Endothelial cell of umbilical vein (primary cell): ENCODE data around the gene ST8SIA1. TPM values are rescaled to one million over a fixed set of nuclear protein-coding genes. Genes with fewer than 3 reads are reported as not detected.

Source experiments
- BruUV-seq: library from RNA; stranded (reverse); fragments of 400-500 nt; replicated peaks from 2 replicates; lab custom pipeline; 2021; lab: Mats Ljungman, UMichigan
- CTCF ChIA-PET: fragments of 300-600, 350-600 bp; sonication (Branson Sonifier 250); formaldehyde crosslinking; loops from one replicate; lab custom pipeline; 2021; ENCODE audit warnings: antibody characterized with exemption, inconsistent platforms; lab: Charles Lee
- POLR2A ChIA-PET: fragments of 300-600, 350-600 bp; sonication (Branson Sonifier 250); formaldehyde crosslinking; loops from one replicate; lab custom pipeline; 2021; ENCODE audit warnings: antibody characterized with exemption, inconsistent platforms; lab: Charles Lee
- DNase-seq: peaks from one replicate; pipeline ENCODE4 v3.0.0-alpha.2; 2011; ENCODE audit warnings: low read depth, low spot score
- FAIRE-seq: peaks from 2 replicates; lab custom pipeline; 2011; peaks lifted over from hg19 to GRCh38; lab: Jason Lieb, UNC
- H2AFZ ChIP-seq: 2 replicates; pipeline ENCODE4 v1.6.0; 2012; ENCODE audit warnings: low read depth, low read length, control low read depth, inconsistent platforms
- H3K27ac ChIP-seq: 2 replicates; pipeline ENCODE4 v1.5.1; 2011; ENCODE audit warnings: low read depth, mild to moderate bottlenecking, control low read depth, low read length, moderate library complexity; ENCODE audit not compliant: insufficient read depth
- H3K27me3 ChIP-seq, 2 experiments: 2 replicates each; pipeline versions ENCODE4 v1.6.0 to v1.6.1; 2011; ENCODE audit warnings: low read length in 2 of 2, mixed read lengths in 1 of 2; ENCODE audit not compliant: control insufficient read depth in 2 of 2, insufficient read depth in 2 of 2
- H3K36me3 ChIP-seq, 2 experiments: 2 replicates in 1 of 2; 3 replicates in 1 of 2; pipeline ENCODE4 v1.5.1; 2011; ENCODE audit warnings: low read length in 2 of 2, mild to moderate bottlenecking in 1 of 2, moderate library complexity in 1 of 2; ENCODE audit not compliant: control insufficient read depth in 2 of 2, insufficient read depth in 2 of 2; ENCODE audit errors: extremely low read depth in 1 of 2
- H3K4me1 ChIP-seq: 3 replicates; pipeline ENCODE4 v1.5.1; 2011; ENCODE audit warnings: mild to moderate bottlenecking, low read length; ENCODE audit not compliant: control insufficient read depth, insufficient read depth; ENCODE audit errors: extremely low read depth
- H3K4me2 ChIP-seq: 2 replicates; pipeline ENCODE4 v1.6.1; 2011; ENCODE audit warnings: low read length, control low read depth, mixed read lengths; ENCODE audit not compliant: insufficient read depth
- H3K4me3 ChIP-seq, 3 experiments: fragments of 200-600 bp in 1 of 3; sonication (generic), shearing (Covaris generic) in 1 of 3; replicated peaks in 1 of 3; 2 replicates each; pipeline ENCODE4 v1.5.1; 2011 to 2016; ENCODE audit warnings: control low read depth in 3 of 3, low read length in 3 of 3, mild to moderate bottlenecking in 2 of 3, inconsistent platforms in 1 of 3, low read depth in 1 of 3, moderate library complexity in 1 of 3; ENCODE audit not compliant: insufficient read depth in 1 of 3
- H3K79me2 ChIP-seq: 2 replicates; pipeline ENCODE4 v1.6.0; 2012; ENCODE audit warnings: low read length, inconsistent platforms; ENCODE audit not compliant: control insufficient read depth, insufficient read depth
- H3K9ac ChIP-seq: replicated peaks from 2 replicates; pipeline ENCODE3; 2011; ENCODE audit warnings: low read length, control low read depth; ENCODE audit not compliant: insufficient read depth; ENCODE audit errors: extremely low read depth
- H3K9me1 ChIP-seq: replicated peaks from 3 replicates; pipeline ENCODE4 v1.6.0; 2011; ENCODE audit warnings: mild to moderate bottlenecking, low read length; ENCODE audit not compliant: control insufficient read depth, insufficient read depth; ENCODE audit errors: extremely low read depth
- H3K9me3 ChIP-seq: replicated peaks from 2 replicates; pipeline ENCODE4 v1.5.1; 2012; ENCODE audit warnings: low read length, inconsistent platforms; ENCODE audit not compliant: control insufficient read depth, insufficient read depth
- H4K20me1 ChIP-seq: replicated peaks from 2 replicates; pipeline ENCODE3; 2011; ENCODE audit warnings: mild to moderate bottlenecking, low read length; ENCODE audit not compliant: control insufficient read depth, insufficient read depth; ENCODE audit errors: extremely low read depth
- EZH2 ChIP-seq: IDR thresholded peaks from 2 replicates; pipeline ENCODE4 v1.6.1; 2012; ENCODE audit warnings: borderline replicate concordance, low read depth, mild to moderate bottlenecking, moderate library complexity, low read length, inconsistent platforms; ENCODE audit not compliant: severe bottlenecking
- FOS ChIP-seq: IDR thresholded peaks from 2 replicates; pipeline ENCODE4 v1.6.1; 2011; ENCODE audit warnings: mild to moderate bottlenecking, low read length, moderate library complexity, borderline replicate concordance; ENCODE audit not compliant: insufficient read depth
- GATA2 ChIP-seq: IDR thresholded peaks from 2 replicates; pipeline ENCODE4 v1.7.0; 2011; ENCODE audit warnings: low read depth, mild to moderate bottlenecking, moderate library complexity, mixed read lengths, low read length; ENCODE audit not compliant: insufficient read length, insufficient read depth
- JUN ChIP-seq: IDR thresholded peaks from 2 replicates; pipeline ENCODE4 v1.6.1; 2011; ENCODE audit warnings: borderline replicate concordance, low read depth; ENCODE audit not compliant: insufficient read length, insufficient read depth
- MYC ChIP-seq: IDR thresholded peaks from one replicate; pipeline ENCODE4 v1.6.1; 2011; ENCODE audit warnings: mild to moderate bottlenecking, low read depth, low read length
- POLR2A ChIP-seq: IDR thresholded peaks from 2 replicates; pipeline ENCODE4 v1.6.1; 2012; ENCODE audit warnings: low read depth, mild to moderate bottlenecking, control low read depth, low read length
- POLR2AphosphoS5 ChIP-seq: IDR thresholded peaks from 2 replicates; pipeline ENCODE4 v1.6.1; 2012; ENCODE audit warnings: low read depth, mild to moderate bottlenecking, control low read depth, low read length, moderate library complexity; ENCODE audit not compliant: insufficient read depth
- dilution Hi-C: fragments of 300-500 bp; cut with MboI; formaldehyde crosslinking; loops from one replicate; pipeline ENCODE4 v1.15.0; 2019; ENCODE audit warnings: low sequenced_read_pairs; ENCODE audit not compliant: extremely low pct_ligation_motif_present
- intact Hi-C: fragments of 100-400 bp; cut with micrococcal nuclease; formaldehyde crosslinking; loops from one replicate; pipeline ENCODE4 v1.10.0; 2022
- polyA plus RNA-seq, 4 experiments: library from polyadenylated mRNA; depleted of rRNA in 3 of 4; stranded (reverse) in 3 of 4; unstranded in 1 of 4; fragments of >200 nt; gene quantifications; 2 replicates each; pipeline versions ENCODE4 v1.2.1 to v1.2.3, GENCODE V29; 2011 to 2012; ENCODE audit warnings: missing spikeins in 1 of 4
- total RNA-seq: library from RNA; stranded (reverse); gene quantifications from 2 replicates; pipeline ENCODE4 v1.2.3, GENCODE V29; 2021
- TF ChIP-seq, protein P1 (sequence below): IDR thresholded peaks from 2 replicates; pipeline ENCODE4 v1.6.1; 2011; ENCODE audit not compliant: insufficient read depth, insufficient read length
- TF ChIP-seq, protein P2 (sequence below), 2 donors: IDR thresholded peaks; 1 replicate in 1 of 2; 2 replicates in 1 of 2; pipeline ENCODE4 v1.5.1; 2011; ENCODE audit warnings: low read length in 2 of 2, mild to moderate bottlenecking in 2 of 2, moderate library complexity in 2 of 2, control low read depth in 1 of 2, inconsistent platforms in 1 of 2, low read depth in 1 of 2; ENCODE audit not compliant: insufficient read depth in 1 of 2; ENCODE audit errors: extremely low read depth in 1 of 2

The ST8SIA1 gene
- total and polyA plus RNA-seq, 2 donors (not counting 3 experiments of a cell fraction or from before 2014, with no cell fraction given): not detected

DNA sequence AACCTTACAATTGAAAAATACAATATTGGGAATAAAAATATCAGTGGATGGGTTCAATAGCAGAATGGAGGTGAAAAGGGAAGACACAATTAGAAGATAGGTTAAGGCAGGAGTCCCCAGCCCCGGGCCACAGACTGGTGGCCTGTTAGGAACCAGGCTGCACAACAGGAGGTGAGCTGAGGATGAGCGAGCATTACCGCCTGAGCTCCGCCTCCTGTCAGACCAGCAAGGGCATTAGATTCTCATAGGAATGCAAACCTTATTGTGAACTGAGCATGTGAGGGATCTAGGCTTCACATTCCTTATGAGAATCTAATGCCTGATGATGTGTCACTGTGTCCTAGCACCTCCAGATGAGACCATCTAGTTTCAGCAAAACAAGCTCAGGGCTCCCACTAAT, 27.3 kb upstream of the ST8SIA1 start:
- no TSS peak for BruUV-seq
- ChIA-PET CTCF (no interaction called here), POLR2A (no interaction called here)
- FAIRE-seq (no peak), DNase-seq (no peak)
- dilution Hi-C loops: no loop called here
- no peak overlapping the region for H3K4me2 ChIP-seq
- no peak overlapping the region for H2AFZ ChIP-seq
- H3K9me1 ChIP-seq: no peaks in the 10 kb centered on the region
- no peak overlapping the region for H3K27ac ChIP-seq
- intact Hi-C loops: no loop called here
- H3K79me2 ChIP-seq: no peaks in the 10 kb centered on the region
- no peaks in the 10 kb centered on the region for H3K4me1 ChIP-seq
- no peak for TF ChIP-seq POLR2AphosphoS5
- TF ChIP-seq, protein P1, sequence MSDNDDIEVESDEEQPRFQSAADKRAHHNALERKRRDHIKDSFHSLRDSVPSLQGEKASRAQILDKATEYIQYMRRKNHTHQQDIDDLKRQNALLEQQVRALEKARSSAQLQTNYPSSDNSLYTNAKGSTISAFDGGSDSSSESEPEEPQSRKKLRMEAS: no peak
- TF ChIP-seq, protein P2, sequence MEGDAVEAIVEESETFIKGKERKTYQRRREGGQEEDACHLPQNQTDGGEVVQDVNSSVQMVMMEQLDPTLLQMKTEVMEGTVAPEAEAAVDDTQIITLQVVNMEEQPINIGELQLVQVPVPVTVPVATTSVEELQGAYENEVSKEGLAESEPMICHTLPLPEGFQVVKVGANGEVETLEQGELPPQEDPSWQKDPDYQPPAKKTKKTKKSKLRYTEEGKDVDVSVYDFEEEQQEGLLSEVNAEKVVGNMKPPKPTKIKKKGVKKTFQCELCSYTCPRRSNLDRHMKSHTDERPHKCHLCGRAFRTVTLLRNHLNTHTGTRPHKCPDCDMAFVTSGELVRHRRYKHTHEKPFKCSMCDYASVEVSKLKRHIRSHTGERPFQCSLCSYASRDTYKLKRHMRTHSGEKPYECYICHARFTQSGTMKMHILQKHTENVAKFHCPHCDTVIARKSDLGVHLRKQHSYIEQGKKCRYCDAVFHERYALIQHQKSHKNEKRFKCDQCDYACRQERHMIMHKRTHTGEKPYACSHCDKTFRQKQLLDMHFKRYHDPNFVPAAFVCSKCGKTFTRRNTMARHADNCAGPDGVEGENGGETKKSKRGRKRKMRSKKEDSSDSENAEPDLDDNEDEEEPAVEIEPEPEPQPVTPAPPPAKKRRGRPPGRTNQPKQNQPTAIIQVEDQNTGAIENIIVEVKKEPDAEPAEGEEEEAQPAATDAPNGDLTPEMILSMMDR (IDR thresholded peaks at IDR 0.05; ENCODE audit: extremely low read depth in 1 of 2, insufficient read depth in 1 of 2, low read depth in 1 of 2, low read length in 2 of 2): no peak
- TF ChIP-seq POLR2A: no peak
- no peak for TF ChIP-seq FOS
- no peak for TF ChIP-seq JUN
- no peak for TF ChIP-seq MYC
- no peak for TF ChIP-seq GATA2
- no peak for TF ChIP-seq EZH2
- no peak overlapping the region for H3K4me3 ChIP-seq
- no peaks in the 10 kb centered on the region for H3K36me3 ChIP-seq
- H3K27me3 ChIP-seq: no peaks in the 10 kb centered on the region
- no peak overlapping the region for H3K9ac ChIP-seq
- H4K20me1 ChIP-seq: no peaks in the 10 kb centered on the region
- H3K9me3 ChIP-seq: no peaks in the 10 kb centered on the region
